Skeletal muscle satellite cell (primary cell): Measurements from ENCODE around the gene FBF1.

Experiments
- H3K27me3 ChIP-seq: 2 replicates; pipeline ENCODE4 v1.7.0; 2013; ENCODE audit warnings: low read length; ENCODE audit not compliant: control insufficient read depth, insufficient read depth
- H3K36me3 ChIP-seq: 2 replicates; pipeline ENCODE4 v1.7.0; 2013; ENCODE audit warnings: mild to moderate bottlenecking, control low read depth, low read length; ENCODE audit not compliant: insufficient read depth
- H3K4me1 ChIP-seq: 2 replicates; pipeline ENCODE4 v1.7.0; 2013; ENCODE audit warnings: low read length; ENCODE audit not compliant: control insufficient read depth, insufficient read depth
- H3K4me2 ChIP-seq: 2 replicates; pipeline ENCODE4 v1.7.0; 2013; ENCODE audit warnings: mild to moderate bottlenecking, low read length
- H3K4me3 ChIP-seq: 2 replicates; pipeline ENCODE4 v1.7.0; 2013; ENCODE audit warnings: low read length
- H3K9ac ChIP-seq: 2 replicates; pipeline ENCODE4 v1.7.0; 2013; ENCODE audit warnings: mild to moderate bottlenecking, low read depth, low read length, moderate library complexity
- H3K9me3 ChIP-seq: replicated peaks from 2 replicates; pipeline ENCODE4 v1.7.0; 2013; ENCODE audit warnings: mild to moderate bottlenecking, control low read depth, low read length

Gene FBF1

DNA sequence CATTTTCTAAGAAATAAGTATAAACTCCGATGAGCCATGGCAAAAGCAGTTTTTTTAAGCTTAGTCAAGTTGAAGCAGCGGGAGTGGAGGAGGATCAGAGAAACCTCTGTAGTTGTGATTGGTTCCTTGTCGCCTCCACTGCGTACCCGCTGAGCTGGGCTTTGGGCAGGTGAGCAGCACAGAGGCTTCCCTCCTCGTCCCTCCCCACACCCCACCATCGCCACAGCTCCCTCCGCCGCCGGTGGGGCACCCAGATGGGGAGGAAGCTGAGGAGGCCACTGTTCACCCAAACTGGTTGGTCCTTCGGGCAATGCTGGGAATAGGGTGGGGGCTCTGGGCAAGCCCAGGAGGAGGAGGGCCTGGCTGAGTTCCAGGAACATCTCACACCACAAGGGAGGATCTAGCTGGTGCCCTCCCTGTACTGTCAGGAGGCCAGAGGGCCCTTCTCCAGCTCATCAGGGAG, 31.0 kb downstream of the FBF1 start:
- Histone ChIP-seq H3K4me1 (peaks cover 2% of the 10 kb centered on the region), H3K9ac (no peak overlapping the region), H3K4me3 (no peak overlapping the region), H3K4me2 (no peak overlapping the region), H3K9me3 (no peaks in the 10 kb centered on the region), H3K27me3 (no peaks in the 10 kb centered on the region), H3K36me3 (peaks cover 5% of the 10 kb centered on the region)

GRCh38 chr17:75909051-75909811, 31.6 kb downstream of the FBF1 start:
- no peaks in the 10 kb centered on the region for H3K27me3 ChIP-seq
- no peaks in the 10 kb centered on the region for H3K9me3 ChIP-seq
- H3K4me2 ChIP-seq = no peak overlapping the region
- H3K4me3 ChIP-seq = no peak overlapping the region
- H3K36me3 ChIP-seq = peaks cover under 1% of the 10 kb centered on the region
- H3K4me1 ChIP-seq = peaks cover 2% of the 10 kb centered on the region
- H3K9ac ChIP-seq = no peak overlapping the region

DNA sequence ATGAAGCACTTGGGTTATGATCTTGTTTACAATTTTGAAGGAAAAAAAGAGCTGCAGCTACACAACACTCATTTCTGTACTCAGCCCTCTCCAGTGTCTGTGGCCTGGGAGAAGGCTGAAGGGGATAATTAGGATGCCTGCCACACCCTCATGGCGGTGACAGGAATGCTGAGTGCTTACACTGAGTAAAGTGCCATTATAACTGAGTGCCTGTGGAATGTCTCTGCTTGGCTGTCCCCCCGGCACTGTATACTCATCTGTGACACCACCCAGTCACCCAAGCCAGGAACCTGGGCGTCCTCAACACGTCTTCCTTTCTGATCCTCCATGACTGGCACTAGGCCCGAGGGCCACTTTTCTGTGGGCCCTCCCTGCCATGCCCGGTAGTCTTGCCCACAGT, 32.6 kb downstream of the FBF1 start:
- H3K4me2 ChIP-seq = no peak overlapping the region

DNA sequence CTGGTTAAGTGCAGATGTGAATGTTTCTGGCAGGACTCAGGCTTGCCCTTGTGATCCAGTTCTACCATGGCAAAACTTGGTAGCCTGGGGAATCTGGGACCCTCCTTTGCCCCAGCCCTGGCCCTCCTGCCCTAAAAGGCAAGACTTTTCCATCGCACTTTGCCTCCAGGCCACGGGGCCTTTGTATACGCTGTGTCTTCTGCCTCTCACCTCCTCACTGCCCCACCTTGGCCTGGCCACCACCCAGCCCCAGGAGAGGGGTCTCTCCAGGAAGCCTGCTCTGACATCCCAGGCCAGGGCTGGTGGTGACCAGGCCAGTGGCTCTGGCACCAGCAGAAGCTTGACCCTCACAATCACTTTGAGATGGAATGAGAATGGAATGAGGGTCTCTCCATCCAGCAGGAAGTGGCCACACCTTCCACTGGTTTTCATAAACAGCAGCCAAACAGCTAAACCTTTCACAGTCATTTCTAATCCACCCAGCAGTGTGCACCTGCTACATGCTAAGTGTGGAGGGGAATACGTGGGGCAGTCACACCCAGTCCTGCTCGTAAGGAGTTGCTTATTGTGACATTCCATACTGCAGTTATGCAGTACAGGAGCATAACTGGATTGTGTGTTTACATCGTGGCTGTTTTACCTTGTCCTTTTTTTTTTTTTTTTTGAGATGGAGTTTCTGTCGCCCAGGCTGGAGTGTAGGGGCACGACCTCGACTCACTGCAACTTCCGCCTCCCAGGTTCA, 34.5 kb downstream of the FBF1 start:
- Histone ChIP-seq H3K9ac (no peak overlapping the region), H3K36me3 (peaks cover 8% of the 10 kb centered on the region), H3K27me3 (no peaks in the 10 kb centered on the region), H3K4me2 (no peak overlapping the region), H3K9me3 (no peaks in the 10 kb centered on the region), H3K4me3 (no peak overlapping the region), H3K4me1 (peaks cover 12% of the 10 kb centered on the region)

More for the DNA sequence above, 32.6 kb downstream of the FBF1 start:
- H3K9ac ChIP-seq = no peak overlapping the region
- H3K4me3 ChIP-seq = no peak overlapping the region
- peaks cover 9% of the 10 kb centered on the region for H3K4me1 ChIP-seq
- H3K9me3 ChIP-seq = no peaks in the 10 kb centered on the region
- H3K27me3 ChIP-seq = no peaks in the 10 kb centered on the region
- H3K36me3 ChIP-seq = no peaks in the 10 kb centered on the region

- Histone ChIP-seq H3K4me2 (peak within 1 kb of the TSS; percentile 96), H3K9me3 (no peaks in the 10 kb centered on the region), H3K9ac (peak within 1 kb of the TSS; percentile 89), H3K27me3 (no peaks in the 10 kb centered on the region), H3K4me3 (peak within 1 kb of the TSS; percentile 91), H3K4me1 (peaks cover 12% of the 10 kb centered on the region), H3K36me3 (peaks cover 20% of the 10 kb centered on the region)
These were observed 35.9 kb downstream of the FBF1 start, which contains the start of gene MRPL38 for GRCh38 chr17:75904749-75905521. MRPL38 (minus strand) TSS chr17:75904884; CDS start chr17:75904875, 9 bp downstream.

DNA sequence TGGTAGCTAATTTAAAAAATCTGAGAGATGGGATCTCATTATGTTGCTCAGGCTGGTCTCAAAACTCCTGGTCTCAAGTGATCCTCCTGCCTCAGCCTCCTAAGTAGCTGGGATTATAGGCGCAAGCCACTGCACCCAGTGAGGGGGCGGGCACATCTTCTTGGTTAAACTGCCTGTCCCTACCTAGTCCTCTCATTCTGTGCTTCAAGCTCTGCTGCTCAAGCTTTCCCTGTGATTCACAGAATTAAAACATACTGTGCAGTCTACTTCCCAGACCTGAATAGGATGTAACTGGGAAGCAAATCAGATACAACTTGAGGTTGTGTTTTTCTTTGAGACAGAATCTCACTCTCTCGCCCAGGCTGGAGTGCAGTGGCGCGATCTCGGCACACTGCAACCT, 38.4 kb downstream of the FBF1 start:
- no peak overlapping the region for H3K4me2 ChIP-seq
- H3K36me3 ChIP-seq = peaks cover 45% of the 10 kb centered on the region
- H3K9me3 ChIP-seq = no peaks in the 10 kb centered on the region
- H3K4me1 ChIP-seq = peaks cover 12% of the 10 kb centered on the region
- no peaks in the 10 kb centered on the region for H3K27me3 ChIP-seq
- H3K9ac ChIP-seq = no peak overlapping the region
- no peak overlapping the region for H3K4me3 ChIP-seq

DNA sequence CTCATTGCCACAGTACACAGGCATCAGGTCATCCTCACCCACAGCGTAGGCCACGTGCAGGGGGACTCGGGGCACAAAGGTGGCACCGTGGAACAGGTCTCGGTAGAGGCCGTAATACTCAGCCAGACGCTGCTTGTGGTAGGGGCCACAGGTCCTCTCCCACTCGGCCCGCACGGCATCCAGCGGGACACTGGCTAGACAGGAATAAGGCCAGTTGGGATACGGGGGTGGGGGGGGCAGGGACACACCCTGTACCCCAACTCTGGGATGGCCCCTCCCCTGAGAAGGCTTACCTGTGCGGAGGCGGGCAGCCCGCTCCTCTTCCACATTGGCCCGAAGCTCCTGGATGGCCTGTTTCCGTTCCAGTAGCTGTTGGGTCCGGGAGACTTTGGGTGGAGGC, 39.1 kb downstream of the FBF1 start:
- Histone ChIP-seq H3K9ac (no peak overlapping the region), H3K27me3 (no peaks in the 10 kb centered on the region), H3K4me1 (peaks cover 17% of the 10 kb centered on the region), H3K4me2 (no peak overlapping the region), H3K36me3 (peaks cover 47% of the 10 kb centered on the region), H3K9me3 (no peaks in the 10 kb centered on the region), H3K4me3 (no peak overlapping the region)

- Histone ChIP-seq H3K4me1 (peaks cover 17% of the 10 kb centered on the region), H3K27me3 (no peaks in the 10 kb centered on the region), H3K9ac (no peak overlapping the region), H3K4me2 (no peak overlapping the region), H3K4me3 (no peak overlapping the region), H3K36me3 (peaks cover 47% of the 10 kb centered on the region), H3K9me3 (no peaks in the 10 kb centered on the region)
These were observed 39.9 kb downstream of the FBF1 start for GRCh38 chr17:75900691-75901533.

DNA sequence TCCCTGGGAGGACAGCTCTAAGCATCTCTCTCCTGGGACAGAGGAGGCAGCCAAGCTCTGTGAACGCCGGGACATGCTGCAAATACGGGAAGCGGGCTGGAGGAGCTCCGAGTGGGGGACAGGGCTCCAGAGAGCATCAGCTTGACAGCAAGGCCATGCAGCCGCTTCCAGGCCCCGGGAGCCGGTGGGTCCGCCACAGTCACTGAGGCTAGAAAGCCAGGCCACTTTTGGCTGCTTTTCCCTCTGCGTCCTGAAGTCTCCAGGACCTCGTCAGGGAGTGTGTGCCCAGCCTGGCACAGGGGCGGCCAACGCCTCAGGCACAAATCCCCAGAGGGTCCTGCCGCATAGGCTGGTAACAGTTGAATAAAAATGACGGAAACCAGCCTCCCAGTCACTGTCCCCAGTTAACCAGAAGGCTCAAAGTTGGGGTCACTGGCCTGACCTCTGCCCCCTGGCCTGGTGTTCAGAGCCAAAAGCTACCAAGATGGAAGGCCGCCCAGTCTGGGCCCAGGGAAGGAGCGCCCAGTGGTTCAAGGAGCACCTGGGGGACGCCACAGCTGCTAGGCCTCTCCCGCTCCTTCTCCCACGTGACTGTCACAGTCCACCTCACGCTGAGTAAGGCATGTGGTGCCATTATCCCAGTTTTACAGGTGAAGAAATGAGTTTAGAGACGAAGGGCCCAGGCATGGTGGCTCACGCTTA, 40.9 kb downstream of the FBF1 start:
- H3K27me3 ChIP-seq = no peaks in the 10 kb centered on the region
- H3K9me3 ChIP-seq = no peaks in the 10 kb centered on the region
- no peak overlapping the region for H3K4me3 ChIP-seq
- no peak overlapping the region for H3K9ac ChIP-seq
- H3K36me3 ChIP-seq = peaks cover 47% of the 10 kb centered on the region
- H3K4me2 ChIP-seq = no peak overlapping the region
- H3K4me1 ChIP-seq = peaks cover 24% of the 10 kb centered on the region

DNA sequence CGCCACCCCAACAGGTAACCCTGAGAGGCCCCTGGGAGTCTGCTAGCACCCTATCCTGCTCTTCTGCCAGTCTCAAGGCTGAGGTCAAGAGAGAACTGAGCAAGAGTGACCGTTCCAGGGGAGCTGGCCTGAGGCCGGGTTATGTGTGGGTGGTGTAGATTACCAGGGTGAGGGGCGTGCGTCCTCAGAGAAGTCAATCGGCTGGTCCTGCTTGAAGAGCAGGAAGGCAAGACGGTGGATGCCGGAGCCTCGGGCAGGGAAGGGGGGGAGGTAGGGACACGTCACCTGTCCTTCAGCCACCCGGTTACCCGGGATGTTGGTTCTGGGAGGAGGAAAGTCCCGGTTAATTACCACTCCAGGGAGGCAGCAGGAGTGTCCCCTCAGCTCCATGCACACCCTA, 41.5 kb downstream of the FBF1 start:
- H3K4me2 ChIP-seq = no peak overlapping the region
- H3K9ac ChIP-seq = no peak overlapping the region
- no peaks in the 10 kb centered on the region for H3K27me3 ChIP-seq
- H3K4me1 ChIP-seq = peaks cover 28% of the 10 kb centered on the region
- H3K9me3 ChIP-seq = no peaks in the 10 kb centered on the region
- peaks cover 47% of the 10 kb centered on the region for H3K36me3 ChIP-seq
- no peak overlapping the region for H3K4me3 ChIP-seq
